Spleen (tissue), 11 donors: ENCODE measurements around the gene RNF180. TPM values are rescaled to one million over a fixed set of nuclear protein-coding genes. Genes with fewer than 3 reads are reported as not detected.

Source experiments
- DNase-seq: peaks from one replicate; pipeline ENCODE4 v3.0.0-alpha.2; 2020
- H3K27ac ChIP-seq, 8 donors: fragments of 200-600 bp; sonication (generic) in 7 of 8; 1 replicate in 4 of 8; 2 replicates in 4 of 8; pipeline versions ENCODE4 v1.5.0 to v1.8.0; 2016 to 2021; ENCODE audit warnings: inconsistent platforms in 4 of 8, mild to moderate bottlenecking in 4 of 8, moderate library complexity in 1 of 8
- H3K27me3 ChIP-seq, 7 donors: fragments of 200-600 bp; sonication (generic) in 6 of 7; replicated peaks in 1 of 7; 1 replicate in 4 of 7; 2 replicates in 3 of 7; pipeline versions ENCODE4 v1.5.0 to v1.8.0; 2016 to 2021; ENCODE audit warnings: inconsistent platforms in 3 of 7, mild to moderate bottlenecking in 1 of 7
- H3K36me3 ChIP-seq, 6 donors: fragments of 200-600 bp; sonication (generic) in 5 of 6; 1 replicate in 4 of 6; 2 replicates in 2 of 6; pipeline versions ENCODE4 v1.5.0 to v1.8.0; 2016 to 2021; ENCODE audit warnings: inconsistent platforms in 2 of 6
- H3K4me1 ChIP-seq, 6 donors: fragments of 200-600 bp; sonication (generic) in 5 of 6; 1 replicate in 3 of 6; 2 replicates in 3 of 6; pipeline versions ENCODE4 v1.5.0 to v1.8.0; 2016 to 2021; ENCODE audit warnings: inconsistent platforms in 3 of 6
- H3K4me3 ChIP-seq, 8 donors: fragments of 200-600 bp; sonication (generic) in 7 of 8; 1 replicate in 4 of 8; 2 replicates in 4 of 8; pipeline versions ENCODE4 v1.5.0 to v1.8.0; 2016 to 2021; ENCODE audit warnings: inconsistent platforms in 4 of 8, mild to moderate bottlenecking in 4 of 8, moderate library complexity in 2 of 8
- H3K9me3 ChIP-seq, 8 donors: fragments of 200-600 bp; sonication (generic) in 7 of 8; 1 replicate in 4 of 8; 2 replicates in 4 of 8; pipeline versions ENCODE4 v1.5.0 to v1.8.0; 2016 to 2021; ENCODE audit warnings: inconsistent platforms in 4 of 8
- CTCF ChIP-seq, 11 experiments: fragments of 200-600 bp in 7 of 11; fragments of 450-650 bp in 4 of 11; sonication (generic) in 4 of 11; IDR thresholded peaks in 8 of 11; conservative IDR thresholded peaks in 3 of 11; 1 replicate in 7 of 11; 2 replicates in 4 of 11; pipeline versions ENCODE4 v1.4.0 to v1.8.0; 2016 to 2021; ENCODE audit warnings: antibody characterized with exemption in 11 of 11, inconsistent platforms in 4 of 11, mild to moderate bottlenecking in 1 of 11
- POLR2A ChIP-seq, 3 donors: fragments of 450-650 bp; IDR thresholded peaks; one replicate each; pipeline ENCODE4 v1.5.1; 2017; ENCODE audit warnings: antibody characterized with exemption in 3 of 3, mild to moderate bottlenecking in 1 of 3
- POLR2AphosphoS5 ChIP-seq, 3 donors: sonication (generic); formaldehyde crosslinking; IDR thresholded peaks; one replicate each; pipeline ENCODE4 v1.5.1; 2017; ENCODE audit warnings: antibody characterized with exemption in 3 of 3
- WGBS, 5 donors: extraction: QIAGEN DNeasy Blood & Tissue Kit in 3 of 5; methylation state at CpG; one replicate each; pipeline versions ENCODE4 v1.1.5 to v1.1.7; 2013 to 2018; 5-methylcytosine and 5-hydroxymethylcytosine counted together
- intact Hi-C: fragments of 100-400 bp; cut with DNase I; formaldehyde crosslinking; loops from one replicate; pipeline ENCODE4 v1.15.0; 2023; ENCODE audit warnings: low total_unique reads
- polyA plus RNA-seq, 3 donors: library from polyadenylated mRNA; stranded (reverse); fragments of 200-250 nt; gene quantifications; one replicate each; pipeline ENCODE4 v1.2.1, GENCODE V29; 2013
- total RNA-seq, 7 donors: library from RNA; depleted of rRNA in 3 of 7; stranded (reverse); fragments of >200 nt in 3 of 7; fragmentation: NEBNext Ultra II Directional in 4 of 7; extraction: Animal tissue kit (Norgen Biotek cat#: 25700) in 4 of 7; gene quantifications; one replicate each; pipeline versions ENCODE4 v1.1.0 to v1.2.1, GENCODE V29; 2016 to 2021
- donor health status: healthy with polysubstance abuse.
- donor health status: DM: no; HTN: no; CAD: no; lungs with moderate emphysema.
- donor health status: DM: no; HTN: no; CAD: no.
- donor health status: Bipolar disorder and iron deficiency.
- donor health status: healthy.
- donor health status: DM: no; HTN: no; CAD: no.
- donor health status: DM: yes; HTN: yes; CAD: no.

RNF180 gene
- total and polyA plus RNA-seq, 10 donors, result 0.72 to 18.3 (median 9.1) TPM

GRCh38 chr5:64144425-64145215, 21.0 kb upstream of the RNF180 start:
- H3K4me1 ChIP-seq, result no peaks in the 10 kb centered on the region
- no peak for TF ChIP-seq POLR2AphosphoS5 (IDR thresholded peaks at IDR 0.05)
- no peak for TF ChIP-seq POLR2A (IDR thresholded peaks at IDR 0.05)
- TF ChIP-seq CTCF (IDR thresholded peaks at IDR 0.05 in 8 of 11, conservative IDR thresholded peaks at IDR 0.05 in 3 of 11), result no peak
- H3K9me3 ChIP-seq, result no peaks in the 10 kb centered on the region
- no peak overlapping the region for H3K4me3 ChIP-seq
- WGBS, 5 donors, result 33 to 67% (median 57%) methylated on average over 1 of the region's 1 CpG
- intact Hi-C loops, result loop anchor here (10.0 kb wide), 1 partner anchor 470 kb away; no protein-coding TSS in a partner anchor
- no peak for DNase-seq
- H3K27me3 ChIP-seq, result no peaks in the 10 kb centered on the region
- H3K36me3 ChIP-seq, result no peaks in the 10 kb centered on the region
- peak overlapping the region in 4 of 8 donors; percentile 1 to 41 (median 16) for H3K27ac ChIP-seq

GRCh38 chr5:64145216-64145895, 20.3 kb upstream of the RNF180 start:
- Histone ChIP-seq H3K4me1 (no peaks in the 10 kb centered on the region), H3K27me3 (no peaks in the 10 kb centered on the region), H3K4me3 (no peak overlapping the region), H3K9me3 (no peaks in the 10 kb centered on the region), H3K36me3 (no peaks in the 10 kb centered on the region), H3K27ac (peak overlapping the region in 4 of 8 donors; percentile 7 to 41 (median 30))
- intact Hi-C loops, result loop anchor here (10.0 kb wide), 1 partner anchor 469 kb away; no protein-coding TSS in a partner anchor
- DNase-seq, result no peak
- WGBS, 5 donors, result 46 to 69% (median 60%) methylated on average over 4 of the region's 4 CpGs
- TF ChIP-seq CTCF (IDR thresholded peaks at IDR 0.05 in 8 of 11, conservative IDR thresholded peaks at IDR 0.05 in 3 of 11) (no peak), POLR2AphosphoS5 (IDR thresholded peaks at IDR 0.05) (no peak), POLR2A (IDR thresholded peaks at IDR 0.05) (no peak)

- WGBS, 5 donors, result 84 to 98% (median 88%) methylated on average over 2 of the region's 2 CpGs
- H3K4me3 ChIP-seq, result no peak overlapping the region
- H3K4me1 ChIP-seq, result no peaks in the 10 kb centered on the region
- no peak for DNase-seq
- no peaks in the 10 kb centered on the region for H3K27me3 ChIP-seq
- intact Hi-C loops, result loop anchor here (10.0 kb wide), 1 partner anchor 467 kb away; no protein-coding TSS in a partner anchor
- no peaks in the 10 kb centered on the region for H3K9me3 ChIP-seq
- no peaks in the 10 kb centered on the region for H3K36me3 ChIP-seq
- no peak overlapping the region for H3K27ac ChIP-seq
- no peak for TF ChIP-seq POLR2A (IDR thresholded peaks at IDR 0.05)
- TF ChIP-seq CTCF (IDR thresholded peaks at IDR 0.05 in 8 of 11, conservative IDR thresholded peaks at IDR 0.05 in 3 of 11), result no peak
Observed at GRCh38 chr5:64147379-64147778, 18.3 kb upstream of the RNF180 start.
